Upper lobe of left lung (tissue), 4 donors: ENCODE measurements around the gene CTNNAL1.

Experiments used
- CTCF ChIP-seq, 6 experiments: fragments of 450-650 bp in 4 of 6; fragments of 200-600 bp in 2 of 6; sonication (generic) in 2 of 6; IDR thresholded peaks; one replicate each; pipeline ENCODE4 v1.5.1; 2016 to 2019; ENCODE audit warnings: antibody characterized with exemption in 6 of 6
- POLR2AphosphoS5 ChIP-seq, 2 donors: sonication (generic); formaldehyde crosslinking; IDR thresholded peaks; one replicate each; pipeline ENCODE4 v1.5.1; 2017; ENCODE audit warnings: antibody characterized with exemption in 2 of 2

GRCh38 chr9:108910402-108910801 lies 102.9 kb downstream of the CTNNAL1 start:
- TF ChIP-seq POLR2AphosphoS5 (IDR thresholded peaks at IDR 0.05) (no peak), CTCF (IDR thresholded peaks at IDR 0.05) (no peak)
